AG04449 (cell line): Measurements from ENCODE around the gene DTX1.

Source experiments
- CTCF ChIA-PET: fragments of 350-600 bp; formaldehyde crosslinking; extraction: SDS; loops from one replicate; lab custom pipeline; 2021; ENCODE audit warnings: antibody characterized with exemption; lab: Yijun Ruan, JAX
- POLR2A ChIA-PET: fragments of 400-600, 350-600 bp; formaldehyde crosslinking; extraction: SDS; loops from one replicate; lab custom pipeline; 2020; ENCODE audit warnings: antibody characterized with exemption, inconsistent platforms; lab: Yijun Ruan, JAX
- DNase-seq: peaks from one replicate; pipeline ENCODE4 v3.0.0-alpha.2; 2010; ENCODE audit warnings: low read depth, low spot score
- H3K4me3 ChIP-seq: 2 replicates; pipeline ENCODE4 v1.5.1; 2011; ENCODE audit warnings: low read depth, mild to moderate bottlenecking, control low read depth, low read length
- CTCF ChIP-seq: IDR thresholded peaks from one replicate; pipeline ENCODE4 v1.5.1; 2011; ENCODE audit warnings: mild to moderate bottlenecking, moderate library complexity, low read length, control low read depth, inconsistent platforms; ENCODE audit not compliant: insufficient read depth; ENCODE audit errors: missing control alignments

DTX1 gene

GRCh38 chr12:113128802-113129663 is 72.5 kb downstream of the DTX1 start:
- no peak for TF ChIP-seq CTCF
- CTCF ChIA-PET, result no interaction called here
- DNase-seq, result no peak
- H3K4me3 ChIP-seq, result no peak overlapping the region
- POLR2A ChIA-PET, result no interaction called here

DNA sequence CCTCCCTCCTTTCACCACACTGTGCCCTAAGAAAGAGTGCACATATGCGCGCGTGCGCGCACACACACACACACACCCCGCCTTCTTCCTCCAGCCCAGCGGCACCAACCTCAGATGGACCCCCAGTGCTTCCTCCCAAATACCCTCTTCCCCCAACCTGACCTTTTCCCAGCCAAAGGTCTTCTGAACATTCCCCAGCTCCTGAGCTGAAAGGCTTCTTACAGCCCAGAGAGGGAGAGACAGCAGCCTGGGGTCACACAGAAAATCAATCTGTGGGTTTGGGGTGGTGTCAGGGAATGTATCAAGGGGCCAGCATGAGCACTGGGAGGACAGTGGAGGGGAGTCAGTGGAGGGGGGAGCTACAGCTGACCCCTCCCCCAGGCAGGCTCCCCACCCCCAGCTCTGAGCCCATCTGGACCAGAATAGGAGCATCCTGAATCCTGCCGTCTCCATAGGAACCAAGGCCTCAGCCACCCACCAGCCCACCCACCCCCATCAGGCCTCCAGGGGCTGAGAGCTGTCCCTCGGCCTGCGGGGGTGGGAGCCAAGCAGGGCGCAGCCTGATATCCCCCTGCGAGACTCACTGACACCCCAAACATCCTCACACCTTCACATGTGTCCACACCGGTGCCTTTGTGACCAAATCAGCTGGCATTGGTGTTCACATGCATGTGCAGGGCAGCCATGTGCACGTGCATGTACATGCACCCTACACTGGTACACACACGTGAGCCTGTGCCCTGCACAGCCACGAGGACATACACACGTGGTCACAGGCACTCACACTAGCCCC is 73.3 kb downstream of the DTX1 start:
- POLR2A ChIA-PET, result no interaction called here
- TF ChIP-seq CTCF, result no peak
- CTCF ChIA-PET, result no interaction called here
- no peak overlapping the region for H3K4me3 ChIP-seq
- DNase-seq, result no peak

DNA sequence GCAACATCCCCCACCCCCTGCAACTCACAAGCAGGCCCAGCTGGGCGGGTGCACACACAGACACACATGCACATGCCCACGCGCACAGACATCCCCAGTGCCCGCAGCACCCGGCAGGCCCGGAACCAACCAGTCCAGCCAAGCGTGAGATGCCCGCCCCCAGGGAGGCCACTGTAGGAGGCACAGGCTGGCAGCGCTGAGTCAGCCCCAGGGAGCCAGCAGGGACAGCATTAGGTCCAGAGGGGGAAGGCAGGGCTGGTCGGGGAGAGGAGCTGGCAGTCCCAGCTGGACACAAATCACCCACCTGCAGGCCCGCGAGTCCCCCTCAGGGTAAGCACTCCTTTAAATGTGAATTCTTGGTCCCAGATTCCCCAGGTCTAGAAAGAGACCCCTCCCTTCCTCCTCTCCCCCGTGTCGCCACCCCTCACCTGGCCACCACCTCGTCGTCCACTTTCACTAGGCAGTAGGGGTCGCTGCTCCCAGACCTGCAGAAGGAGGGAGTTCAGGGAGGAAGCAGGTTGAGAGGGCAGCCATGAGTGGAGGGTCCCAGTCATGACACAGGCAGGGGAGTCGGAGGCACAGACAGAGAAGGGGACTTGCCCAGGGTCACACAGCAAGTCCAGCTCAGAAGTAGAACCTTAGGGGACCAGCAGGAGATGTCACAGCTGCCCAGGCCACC is 74.1 kb downstream of the DTX1 start:
- H3K4me3 ChIP-seq, result no peak overlapping the region
- TF ChIP-seq CTCF, result no peak
- POLR2A ChIA-PET, result no interaction called here
- CTCF ChIA-PET, result no interaction called here
- DNase-seq, result no peak

GRCh38 chr12:113131556-113131955 is 75.0 kb downstream of the DTX1 start:
- H3K4me3 ChIP-seq, result no peak overlapping the region
- POLR2A ChIA-PET, result interaction anchor here (0.5 kb wide), 1 partner anchor 769 kb away, joined by 3 read pairs; no protein-coding TSS in a partner anchor
- CTCF ChIA-PET, result interaction anchor here (1.1 kb wide), 1 partner anchor 14 kb away, joined by 3 read pairs; no protein-coding TSS in a partner anchor
- DNase-seq, result no peak
- no peak for TF ChIP-seq CTCF

DNA sequence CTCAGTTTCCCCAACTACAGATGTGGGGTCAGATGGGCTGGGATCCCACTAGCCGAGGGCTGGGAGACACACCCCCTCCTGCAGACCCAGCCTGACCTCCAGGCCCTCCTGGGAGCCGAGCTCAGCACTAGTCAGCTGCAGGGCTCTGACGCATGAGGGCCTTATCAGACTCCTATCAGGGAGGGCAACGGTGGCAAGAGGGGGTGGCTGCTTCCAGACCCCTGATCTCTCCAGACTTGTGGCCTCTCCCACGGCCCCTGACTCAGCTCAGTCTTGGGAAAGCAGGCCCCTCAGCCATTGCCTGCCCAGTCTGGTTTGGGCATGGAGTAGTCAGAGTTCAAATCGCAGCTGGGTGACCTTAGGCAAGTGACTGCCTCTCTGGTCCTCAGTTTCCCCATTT is 76.5 kb downstream of the DTX1 start:
- DNase-seq, result no peak
- CTCF ChIA-PET, result no interaction called here
- TF ChIP-seq CTCF, result no peak
- POLR2A ChIA-PET, result no interaction called here
- H3K4me3 ChIP-seq, result no peak overlapping the region
